ENCODE measurements around the gene SORD.
"Not testable (repeated sequence)": the region's sequence is repeated elsewhere in the genome, so short reads cannot be mapped to it uniquely, and the experiment has no call there.

SORD gene

DNA sequence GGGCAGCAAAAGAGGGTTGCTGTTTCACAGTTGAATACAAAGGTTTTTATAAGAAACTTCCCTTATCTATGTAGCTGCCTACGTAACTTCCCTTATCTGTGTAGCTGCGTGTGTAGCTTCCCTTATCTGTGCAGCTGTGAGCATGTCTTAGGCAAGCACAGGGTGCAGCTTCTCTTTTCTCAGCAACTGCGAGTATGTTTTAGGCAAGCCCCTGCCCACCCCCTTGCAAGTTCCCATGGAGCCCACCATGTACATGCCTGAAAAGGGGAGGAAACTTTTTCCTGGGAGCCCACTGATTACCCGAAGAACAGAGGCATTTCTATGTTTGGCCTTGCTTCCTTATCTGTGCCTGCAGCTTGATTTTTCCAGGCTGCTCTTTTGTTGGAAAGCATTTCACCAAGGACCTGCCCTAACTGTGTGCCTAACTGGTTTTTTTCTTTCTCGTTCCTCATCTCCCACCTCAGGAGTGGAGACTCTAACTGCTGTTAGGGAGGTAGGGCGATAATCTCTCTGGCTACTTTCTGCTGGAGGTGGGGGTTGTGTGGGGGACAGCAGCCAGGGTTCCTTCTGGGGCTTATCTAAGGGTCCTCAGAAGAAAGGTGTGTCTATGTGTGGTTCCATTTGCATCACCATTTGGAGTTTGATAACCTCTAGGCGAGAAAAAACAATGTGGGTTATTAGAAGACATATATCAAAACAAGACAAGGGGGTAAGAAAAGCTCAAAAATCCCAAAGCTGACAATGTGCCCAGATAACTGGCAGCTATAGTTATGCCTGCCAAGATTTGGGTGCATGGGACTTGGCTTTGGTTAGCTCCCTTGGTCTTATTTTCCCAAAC lies 26.0 kb downstream of the SORD start:
- peak; percentile 59 for DNase-seq (ENCODE audit: low read depth)
- TF ChIP-seq, protein P1, sequence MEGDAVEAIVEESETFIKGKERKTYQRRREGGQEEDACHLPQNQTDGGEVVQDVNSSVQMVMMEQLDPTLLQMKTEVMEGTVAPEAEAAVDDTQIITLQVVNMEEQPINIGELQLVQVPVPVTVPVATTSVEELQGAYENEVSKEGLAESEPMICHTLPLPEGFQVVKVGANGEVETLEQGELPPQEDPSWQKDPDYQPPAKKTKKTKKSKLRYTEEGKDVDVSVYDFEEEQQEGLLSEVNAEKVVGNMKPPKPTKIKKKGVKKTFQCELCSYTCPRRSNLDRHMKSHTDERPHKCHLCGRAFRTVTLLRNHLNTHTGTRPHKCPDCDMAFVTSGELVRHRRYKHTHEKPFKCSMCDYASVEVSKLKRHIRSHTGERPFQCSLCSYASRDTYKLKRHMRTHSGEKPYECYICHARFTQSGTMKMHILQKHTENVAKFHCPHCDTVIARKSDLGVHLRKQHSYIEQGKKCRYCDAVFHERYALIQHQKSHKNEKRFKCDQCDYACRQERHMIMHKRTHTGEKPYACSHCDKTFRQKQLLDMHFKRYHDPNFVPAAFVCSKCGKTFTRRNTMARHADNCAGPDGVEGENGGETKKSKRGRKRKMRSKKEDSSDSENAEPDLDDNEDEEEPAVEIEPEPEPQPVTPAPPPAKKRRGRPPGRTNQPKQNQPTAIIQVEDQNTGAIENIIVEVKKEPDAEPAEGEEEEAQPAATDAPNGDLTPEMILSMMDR (IDR thresholded peaks at IDR 0.05; ENCODE audit: insufficient read depth, low read depth, low read length, missing control alignments), result no peak
- no peak overlapping the region for H3K4me3 ChIP-seq (ENCODE audit: low read depth, low read length)

- no peak overlapping the region for H3K4me3 ChIP-seq (ENCODE audit: low read depth, low read length)
- TF ChIP-seq, protein P1 (IDR thresholded peaks at IDR 0.05; ENCODE audit: insufficient read depth, low read depth, low read length, missing control alignments), result no peak
Measured at GRCh38 chr15:45050587-45050986, 27.6 kb downstream of the SORD start.

GRCh38 chr15:45052676-45053075 lies 29.7 kb downstream of the SORD start:
- not testable (repeated sequence) for H3K4me3 ChIP-seq (ENCODE audit: low read depth, low read length); DNase-seq (ENCODE audit: low read depth)

More at GRCh38 chr15:45050587-45050986, 27.6 kb downstream of the SORD start:
- no peak for DNase-seq (ENCODE audit: low read depth)

GRCh38 chr15:45058690-45059675 lies 36.0 kb downstream of the SORD start:
- not testable (repeated sequence) for DNase-seq (ENCODE audit: low read depth); H3K4me3 ChIP-seq (ENCODE audit: low read depth, low read length)

GRCh38 chr15:45062301-45062700 lies 39.3 kb downstream of the SORD start:
- DNase-seq (ENCODE audit: low read depth); H3K4me3 ChIP-seq (ENCODE audit: low read depth, low read length): not testable (repeated sequence)

DNA sequence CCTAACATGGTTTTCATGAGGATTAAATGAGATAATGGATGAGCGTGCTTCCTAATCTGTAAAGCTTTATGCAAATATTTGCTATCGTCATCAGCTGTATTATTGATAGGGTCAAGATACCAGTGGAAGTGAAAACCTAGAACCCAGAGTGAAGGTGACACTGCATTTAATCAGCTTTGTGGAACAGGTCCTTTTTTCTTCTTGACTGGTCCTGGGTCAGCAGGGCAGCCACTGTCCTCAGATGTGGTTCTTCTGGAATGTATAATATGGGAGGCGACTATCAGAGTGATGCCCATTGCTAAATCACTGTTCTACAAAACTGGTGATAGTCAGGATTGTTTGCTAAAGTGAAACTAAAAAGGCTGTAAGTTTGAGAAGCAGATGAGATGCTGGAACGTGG lies 41.4 kb downstream of the SORD start:
- DNase-seq (ENCODE audit: low read depth), result no peak
- TF ChIP-seq, protein P1 (IDR thresholded peaks at IDR 0.05; ENCODE audit: insufficient read depth, low read depth, low read length, missing control alignments), result no peak

GRCh38 chr15:45069942-45070360 lies 47.0 kb downstream of the SORD start:
- not testable (repeated sequence) for DNase-seq (ENCODE audit: low read depth); H3K4me3 ChIP-seq (ENCODE audit: low read depth, low read length)

More for the DNA sequence above, 41.4 kb downstream of the SORD start:
- no peak overlapping the region for H3K4me3 ChIP-seq (ENCODE audit: low read depth, low read length)

DNA sequence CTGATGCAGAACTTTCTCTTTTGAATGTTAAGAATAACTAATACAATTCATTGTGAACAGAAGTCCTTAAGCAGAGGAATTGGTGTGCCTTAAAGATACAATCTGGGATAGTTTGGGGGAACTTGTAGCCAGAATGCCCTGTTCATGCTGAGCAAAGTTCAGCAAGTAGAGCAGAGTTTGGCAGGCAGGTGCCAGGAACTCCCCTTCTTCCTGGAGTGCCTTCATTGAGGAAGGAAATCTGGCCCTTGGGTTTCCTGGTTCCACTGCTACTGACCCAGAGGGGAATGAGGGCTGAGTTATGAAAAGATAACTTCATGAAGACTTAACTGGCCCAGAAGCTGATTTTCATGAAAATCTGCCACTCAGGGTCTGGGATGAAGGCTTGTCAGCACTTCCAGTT lies 50.6 kb downstream of the SORD start:
- DNase-seq (ENCODE audit: low read depth); H3K4me3 ChIP-seq (ENCODE audit: low read depth, low read length): not testable (repeated sequence)

DNA sequence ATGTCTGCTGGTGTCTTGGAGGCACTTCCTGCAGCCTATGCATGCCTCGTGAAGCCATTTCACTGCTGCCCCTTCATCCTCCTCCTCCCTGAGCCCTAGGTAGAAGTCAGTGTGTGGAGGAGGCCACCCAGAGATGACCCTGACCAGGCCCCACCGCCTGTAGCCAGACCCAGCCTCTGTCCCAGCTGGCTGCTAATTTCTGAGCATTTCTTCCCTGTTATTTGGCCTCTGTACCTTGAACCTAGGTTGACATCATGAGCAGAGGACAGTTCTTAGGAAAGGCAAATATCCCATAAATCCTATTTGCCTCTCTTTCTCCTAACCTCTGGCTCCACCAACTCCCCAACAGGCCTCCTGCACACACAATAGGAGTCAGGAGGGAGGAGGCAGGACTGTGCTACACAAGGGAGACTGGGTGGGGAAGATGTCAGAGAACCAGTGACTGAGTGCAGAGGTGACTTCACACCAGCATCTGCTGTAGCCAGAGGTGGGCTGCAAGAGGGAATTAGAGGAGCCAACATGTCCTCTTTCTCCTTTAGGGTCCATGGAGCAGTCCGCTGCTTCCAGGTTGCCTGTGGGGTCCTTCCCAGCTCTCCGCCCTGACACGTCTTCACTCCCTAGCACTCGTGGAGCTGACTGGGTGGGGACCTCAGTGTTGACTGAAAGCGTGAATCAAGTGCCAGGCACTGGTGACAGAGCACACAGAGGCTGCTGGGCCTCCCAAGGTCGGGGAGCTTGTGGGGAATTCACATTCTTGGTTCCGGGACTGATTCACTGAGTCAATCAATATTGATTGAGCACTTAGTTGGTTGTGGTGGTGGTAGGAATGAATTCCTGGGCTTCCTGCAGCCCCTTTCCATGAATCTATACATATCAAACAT lies 52.7 kb downstream of the SORD start:
- not testable (repeated sequence) for DNase-seq (ENCODE audit: low read depth); H3K4me3 ChIP-seq (ENCODE audit: low read depth, low read length)

DNA sequence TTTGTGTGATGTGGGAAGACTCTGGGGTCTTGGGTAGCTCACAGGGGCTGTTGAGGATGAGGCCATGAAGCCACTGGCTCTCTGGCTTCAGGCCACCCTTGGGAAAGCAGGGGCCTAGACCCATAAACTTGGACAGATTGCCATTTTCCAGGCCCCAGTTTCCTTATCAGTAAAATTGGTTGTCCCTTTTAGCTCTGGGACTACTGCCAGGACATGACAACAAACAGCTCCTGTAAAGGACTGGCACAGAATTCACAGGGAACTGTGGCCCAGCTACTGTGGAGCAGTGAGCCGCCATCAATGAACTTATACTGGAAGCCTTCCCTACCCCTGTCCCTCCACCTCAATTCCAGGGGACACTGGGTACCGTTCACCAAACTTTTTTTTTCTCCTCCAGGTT lies 54.4 kb downstream of the SORD start:
- not testable (repeated sequence) for DNase-seq (ENCODE audit: low read depth); H3K4me3 ChIP-seq (ENCODE audit: low read depth, low read length)

GRCh38 chr15:45079201-45079600 lies 56.2 kb downstream of the SORD start:
- not testable (repeated sequence) for H3K4me3 ChIP-seq (ENCODE audit: low read depth, low read length); DNase-seq (ENCODE audit: low read depth)

GRCh38 chr15:45079628-45080246 lies 56.7 kb downstream of the SORD start:
- DNase-seq (ENCODE audit: low read depth), result not testable (repeated sequence)

DNA sequence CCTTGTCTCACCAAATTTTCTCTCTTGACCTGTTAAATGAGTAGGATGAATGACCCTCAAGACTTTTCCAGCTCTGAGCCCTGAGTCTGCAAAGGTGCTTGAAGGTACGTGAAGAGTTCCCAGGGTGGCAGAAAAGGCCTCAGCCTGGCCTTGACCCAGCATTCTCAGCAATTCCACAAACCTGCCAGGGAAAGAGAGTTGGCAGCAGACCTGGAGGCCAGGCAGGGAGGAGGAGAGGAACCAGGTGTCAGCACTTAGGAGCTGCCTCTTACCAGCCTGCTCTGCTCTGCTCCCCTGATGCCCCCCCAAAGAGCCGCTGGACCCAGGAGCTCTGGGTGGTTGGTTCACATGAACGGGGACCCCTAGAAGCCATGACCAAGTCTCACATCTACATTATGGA lies 57.6 kb downstream of the SORD start:
- H3K4me3 ChIP-seq (ENCODE audit: low read depth, low read length); DNase-seq (ENCODE audit: low read depth): not testable (repeated sequence)

More at GRCh38 chr15:45079628-45080246, 56.7 kb downstream of the SORD start:
- not testable (repeated sequence) for H3K4me3 ChIP-seq (ENCODE audit: low read depth, low read length)

DNA sequence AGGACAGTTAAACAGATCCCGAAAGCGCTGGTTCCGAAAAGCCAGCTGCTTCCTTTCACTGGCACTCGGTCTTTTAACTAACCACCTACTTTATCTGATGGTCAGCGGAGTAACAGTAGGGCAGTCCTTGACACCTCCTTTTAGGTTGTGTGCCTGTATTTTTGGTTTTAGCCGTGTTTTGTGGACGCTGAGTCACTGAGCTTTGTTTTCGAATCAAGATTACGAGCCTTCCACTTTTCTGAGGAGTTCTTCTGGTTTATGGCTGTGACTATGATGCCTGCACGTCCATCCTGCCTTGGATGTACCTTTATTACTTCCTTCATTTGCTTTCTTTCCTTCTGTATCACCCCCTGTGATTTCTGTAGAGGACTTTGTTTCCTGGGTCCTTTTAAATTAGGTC lies 59.4 kb downstream of the SORD start:
- not testable (repeated sequence) for H3K4me3 ChIP-seq (ENCODE audit: low read depth, low read length); DNase-seq (ENCODE audit: low read depth)
